HG03457 (cell line): ENCODE results near the gene GLA.

ENCODE experiments used
- ATAC-seq: cut with Tn5 transposase; IDR thresholded peaks from one replicate; pipeline ENCODE4 v1.9.1; 2021; ENCODE audit warnings: moderate number of reproducible peaks; ENCODE audit not compliant: unreplicated experiment

The GLA gene

DNA sequence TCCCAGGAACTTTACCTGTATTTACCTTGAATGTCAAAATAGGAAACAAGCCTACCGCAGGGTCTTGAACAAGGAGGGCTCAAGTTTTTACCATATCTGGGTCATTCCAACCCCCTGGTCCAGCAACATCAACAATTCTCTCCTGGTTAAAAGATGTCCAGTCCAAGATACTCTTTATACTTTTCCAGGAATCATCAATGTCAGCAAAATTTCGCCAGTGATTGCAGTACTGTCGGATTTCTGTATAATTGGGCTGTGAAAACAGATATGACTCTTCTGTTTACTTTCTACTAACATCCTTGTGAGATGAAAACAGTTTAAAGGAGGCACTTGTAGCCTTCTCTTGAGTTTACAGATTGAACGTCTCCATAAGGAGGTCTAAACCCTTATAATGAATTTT is 9.0 kb downstream of the GLA start:
- no peak for ATAC-seq

DNA sequence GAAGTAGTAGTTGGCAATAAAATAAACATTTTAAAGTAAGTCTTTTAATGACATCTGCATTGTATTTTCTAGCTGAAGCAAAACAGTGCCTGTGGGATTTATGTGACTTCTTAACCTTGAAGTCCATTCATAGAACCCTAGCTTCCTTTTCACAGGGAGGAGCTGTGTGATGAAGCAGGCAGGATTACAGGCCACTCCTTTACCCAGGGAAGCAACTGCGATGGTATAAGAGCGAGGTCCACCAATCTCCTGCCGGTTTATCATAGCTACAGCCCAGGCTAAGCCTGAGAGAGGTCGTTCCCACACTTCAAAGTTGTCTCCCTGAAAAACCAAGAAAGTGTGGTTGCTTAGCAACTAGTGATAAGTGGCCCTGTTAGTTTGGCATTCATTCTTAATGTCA is 9.9 kb downstream of the GLA start:
- ATAC-seq, result no peak

DNA sequence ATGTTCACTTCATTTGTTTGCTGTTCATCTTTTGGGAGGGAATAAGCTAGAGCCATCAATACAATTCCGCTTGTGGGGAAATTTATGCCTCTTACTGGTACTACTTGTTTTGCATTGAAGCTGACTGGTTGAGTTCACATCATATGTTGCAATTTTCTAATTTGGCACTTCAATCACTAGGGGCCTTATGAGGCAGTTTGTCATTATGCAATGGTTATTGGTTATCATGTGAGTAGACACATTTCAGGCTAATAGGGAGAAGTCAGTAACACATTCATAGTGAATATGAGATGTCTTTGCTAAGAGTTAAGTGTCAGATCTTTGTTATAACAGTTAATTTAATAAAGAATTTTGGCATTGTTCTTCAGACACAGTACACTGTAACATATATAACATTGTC is 11.9 kb downstream of the GLA start:
- ATAC-seq, result no peak

DNA sequence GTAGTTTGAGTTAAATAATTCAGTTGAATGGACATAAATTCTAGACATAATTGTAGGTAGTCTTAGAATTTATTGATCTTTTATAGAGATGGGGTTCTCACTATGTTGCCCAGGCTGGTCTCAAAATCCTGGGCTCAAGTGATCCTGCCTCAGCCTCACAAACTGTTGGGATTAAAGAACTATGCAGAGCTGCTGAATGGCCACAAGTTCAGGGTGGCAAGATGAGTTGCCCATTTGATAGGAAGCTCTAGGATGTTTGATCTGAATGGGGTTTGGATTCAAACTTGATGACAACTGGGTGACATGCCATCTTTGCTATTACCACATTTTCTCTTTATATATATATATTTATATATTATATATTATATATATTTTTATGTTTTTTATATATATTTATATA is 13.4 kb downstream of the GLA start:
- ATAC-seq, result no peak

DNA sequence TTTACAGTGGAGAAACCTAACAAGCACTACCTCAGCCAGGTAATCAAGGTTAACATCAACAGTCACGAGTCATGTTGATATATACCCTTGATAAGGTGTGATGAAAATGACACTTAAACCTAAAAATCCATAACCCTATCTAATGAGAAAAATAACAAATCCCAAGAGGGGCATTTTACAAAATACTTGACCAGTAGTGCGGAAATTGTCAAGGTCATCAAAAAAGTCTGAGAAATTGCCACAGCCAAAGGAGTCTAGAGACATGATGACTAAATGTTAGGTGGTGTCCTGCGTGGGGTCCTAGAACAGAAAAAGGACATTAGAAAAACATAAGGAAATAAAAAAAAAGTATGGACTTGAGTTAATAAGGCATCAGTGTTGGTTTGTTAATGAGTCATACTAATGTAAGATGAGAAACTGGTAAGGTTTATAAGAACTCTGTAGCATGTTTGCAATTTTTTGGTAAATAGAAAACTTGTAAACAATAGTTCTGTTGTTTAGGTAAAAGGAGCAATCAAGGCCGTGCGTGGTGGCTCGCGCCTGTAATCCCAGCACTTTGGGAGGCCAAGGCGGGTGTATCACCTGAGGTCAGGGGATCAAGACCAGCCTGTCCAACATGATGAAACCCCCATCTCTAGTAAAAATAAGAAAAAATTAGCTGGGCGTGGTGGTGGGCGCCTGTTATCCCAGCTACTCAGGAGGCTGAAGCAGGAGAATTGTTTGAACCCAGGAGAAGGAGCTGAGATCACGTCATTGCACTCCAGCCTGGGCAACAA is 14.0 kb downstream of the GLA start:
- no peak for ATAC-seq

DNA sequence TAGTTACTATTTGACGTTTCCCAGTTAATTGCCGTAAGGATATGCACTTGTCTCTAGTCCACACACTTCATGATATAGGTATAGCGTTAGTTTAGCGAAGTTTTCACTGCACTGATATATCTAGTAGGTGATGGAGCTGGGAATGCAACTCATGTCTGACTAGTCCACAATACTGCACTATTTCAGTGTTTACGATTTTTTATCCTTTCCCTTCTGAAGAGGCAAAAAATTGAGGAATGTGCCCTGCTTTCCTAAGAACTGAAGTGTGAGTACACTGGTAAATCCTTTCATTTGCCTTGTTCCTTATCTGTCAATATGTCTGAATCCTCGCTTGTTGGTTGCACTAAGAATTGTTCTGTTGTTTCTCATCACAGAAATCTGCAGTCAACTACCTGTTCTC is 15.9 kb downstream of the GLA start:
- ATAC-seq, result no peak

DNA sequence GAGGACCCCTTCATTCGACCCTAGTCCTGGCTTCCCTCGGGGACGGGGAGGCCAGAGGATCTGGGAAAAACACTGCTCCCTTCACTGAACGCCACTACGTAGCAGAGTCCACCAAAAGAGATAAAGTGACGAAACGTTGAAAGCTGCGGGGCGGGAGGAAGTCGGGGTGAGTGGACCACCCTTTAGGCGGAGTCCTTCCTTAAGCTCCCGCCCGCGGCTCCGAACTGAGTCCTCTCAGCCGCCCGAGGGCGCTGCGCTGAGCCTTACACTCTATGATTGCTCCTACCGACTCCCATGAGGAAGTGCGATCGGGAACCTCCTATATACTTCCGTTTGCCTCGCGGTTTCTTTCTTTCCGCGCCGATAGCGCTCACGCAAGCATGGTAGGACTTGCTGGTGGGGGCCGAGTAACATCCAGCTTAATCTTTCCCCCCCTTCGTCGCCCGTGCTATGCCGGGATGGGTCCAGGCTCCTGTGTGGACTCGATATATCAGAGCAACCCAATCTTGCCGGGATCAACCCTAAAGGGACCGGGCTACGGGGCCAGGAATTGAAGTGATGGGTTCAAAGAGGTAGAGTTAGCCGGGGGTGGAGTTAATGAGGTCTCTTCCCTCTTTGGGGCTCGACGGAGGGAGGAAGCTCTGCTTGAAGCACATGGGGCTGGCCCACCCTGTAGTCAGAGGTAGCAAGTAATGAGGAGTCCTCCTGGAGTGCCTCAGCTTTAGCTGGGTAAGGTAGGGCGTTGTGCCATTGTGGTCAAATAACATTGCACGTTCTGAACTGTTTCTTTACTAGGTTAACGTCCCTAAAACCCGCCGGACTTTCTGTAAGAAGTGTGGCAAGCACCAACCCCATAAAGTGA is 16.8 kb downstream of the GLA start, which contains the start of gene RPL36A:
Gene RPL36A, plus strand, starts transcription at position 348 of the 862 bp plus-strand sequence. Its CDS starts 33 bp downstream, at position 381.
- peak; percentile 81 for ATAC-seq

DNA sequence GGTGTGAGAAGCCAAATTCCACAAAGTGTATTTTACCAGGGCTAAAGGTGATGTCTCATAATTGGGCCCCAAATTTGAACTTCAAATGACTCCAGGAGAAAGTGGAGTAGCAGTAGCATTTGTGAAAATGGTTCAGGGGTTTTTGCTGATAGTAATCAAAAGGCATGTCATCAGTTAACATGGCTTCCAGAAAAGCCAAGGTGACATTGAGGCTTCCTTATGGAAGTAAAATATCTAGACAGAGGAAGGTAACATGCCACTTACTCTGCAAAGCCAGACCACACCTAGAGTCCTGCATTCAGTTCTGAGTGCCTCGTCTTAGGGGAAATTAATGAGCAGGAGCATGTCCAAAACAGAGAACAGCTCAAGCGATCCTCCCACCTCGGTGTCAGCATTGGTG is 19.1 kb downstream of the GLA start:
- no peak for ATAC-seq

DNA sequence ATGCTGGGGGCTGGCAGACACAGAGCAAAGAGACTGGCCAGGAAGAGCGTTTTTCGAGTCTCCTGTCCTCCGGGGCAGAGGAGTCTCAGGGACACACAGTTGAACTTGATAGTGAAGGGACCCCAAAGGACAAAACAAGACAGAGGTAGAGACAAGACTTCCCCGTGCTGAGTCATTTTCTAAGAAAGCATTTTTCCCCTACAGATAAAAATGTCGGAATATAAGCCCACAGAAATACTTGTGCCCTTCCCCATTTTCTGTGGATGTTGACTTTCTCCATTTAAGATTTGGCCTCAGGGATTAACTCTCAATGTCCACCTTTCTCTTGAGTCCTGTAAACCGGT is 21.2 kb downstream of the GLA start:
- no peak for ATAC-seq

DNA sequence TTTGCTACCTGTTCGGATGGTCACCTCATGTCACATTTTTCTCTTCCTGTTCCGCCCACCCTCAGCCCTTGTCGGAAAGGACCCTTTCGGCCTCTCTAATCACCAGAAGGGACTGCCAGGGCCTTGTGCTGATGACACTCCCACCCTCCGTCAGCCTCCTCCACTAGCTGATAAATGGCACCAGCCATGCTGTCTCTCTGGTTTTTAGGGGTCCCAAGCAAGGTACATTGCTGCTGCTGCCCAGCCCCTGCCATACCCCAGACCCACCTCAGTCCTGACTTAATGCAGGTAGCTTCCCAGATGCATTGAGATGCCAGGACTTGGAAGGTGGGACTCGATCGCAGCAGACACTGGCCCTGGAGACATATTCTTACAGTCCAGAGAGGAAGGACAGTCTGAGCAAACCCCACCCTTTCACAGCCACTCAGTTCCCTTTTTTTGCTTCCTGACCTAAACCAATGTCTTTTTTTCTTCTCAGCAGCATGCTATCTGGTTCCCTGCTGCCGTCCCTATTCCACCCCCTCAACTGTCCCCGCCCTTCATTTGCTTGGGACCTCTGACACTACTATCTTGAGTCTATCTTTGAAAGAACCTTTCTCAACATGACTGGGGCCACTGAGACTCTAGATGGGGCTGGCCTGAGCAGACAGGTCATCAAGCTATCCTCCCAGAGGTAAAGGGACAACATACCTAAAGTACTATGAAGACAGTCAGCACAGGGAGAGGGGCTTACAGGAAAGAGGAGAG is 21.8 kb downstream of the GLA start, which contains the start of gene BTK:
Gene BTK, minus strand, starts transcription at position 397 of the 747 bp plus-strand sequence. CDS start 10,907 bp downstream, outside the sequence.
- ATAC-seq, result peak; percentile 61

DNA sequence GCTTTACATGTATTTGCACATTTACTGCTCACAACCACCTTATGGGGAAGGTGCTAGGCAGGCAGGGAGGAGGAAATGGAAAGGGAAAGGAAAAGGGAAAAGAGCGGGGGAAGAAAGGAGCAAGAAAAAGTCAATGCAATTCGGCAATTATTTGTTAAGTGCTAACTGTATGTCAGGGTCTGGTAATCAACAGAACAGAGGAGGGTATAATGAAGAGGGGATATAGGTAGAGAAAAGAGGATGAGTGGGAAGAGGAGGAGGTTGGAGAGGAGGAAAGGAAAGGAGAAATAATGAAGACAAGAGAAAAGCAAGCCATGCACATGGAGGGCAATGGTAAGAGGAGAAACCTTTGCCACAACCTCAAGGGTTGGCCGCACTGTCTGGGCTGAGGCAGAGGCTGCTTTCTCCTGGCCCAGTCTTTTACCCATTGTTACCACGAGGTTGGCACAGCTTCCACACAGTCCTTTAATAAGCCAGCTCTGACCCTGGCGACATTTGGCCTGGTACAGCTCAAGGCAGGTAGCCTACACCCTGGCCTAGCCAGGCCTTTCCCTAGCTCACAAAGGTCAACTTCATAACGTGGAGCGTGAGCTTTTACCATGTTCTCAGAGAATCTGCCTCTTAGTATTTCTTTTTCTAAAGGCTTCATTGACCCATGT is 22.6 kb downstream of the GLA start:
- no peak for ATAC-seq

DNA sequence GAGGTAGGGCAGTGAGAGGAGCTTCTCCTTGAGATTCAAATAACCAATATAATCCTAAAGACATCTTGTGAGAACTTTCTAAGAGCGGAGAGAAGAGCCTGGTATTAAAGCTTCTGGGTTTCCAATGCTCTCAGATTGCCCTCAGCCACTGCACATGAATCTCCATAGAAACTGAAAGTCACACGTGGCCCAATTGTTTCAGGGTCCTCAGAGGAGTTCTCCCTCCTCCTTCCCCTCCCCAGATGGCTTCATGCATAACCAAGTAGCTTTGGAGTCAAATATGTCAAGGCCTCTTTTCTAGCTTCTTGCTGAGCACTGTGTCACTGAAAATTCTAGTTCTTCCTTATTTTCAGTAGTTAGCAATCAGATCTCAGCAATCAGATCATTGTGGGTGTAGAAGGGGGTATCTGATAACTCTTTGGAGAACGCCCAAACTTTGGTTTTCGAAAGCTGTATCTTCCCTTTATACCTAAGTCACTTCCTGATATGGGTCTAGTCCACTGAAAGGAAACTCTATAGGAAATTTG is 24.0 kb downstream of the GLA start:
- peak; percentile 87 for ATAC-seq

DNA sequence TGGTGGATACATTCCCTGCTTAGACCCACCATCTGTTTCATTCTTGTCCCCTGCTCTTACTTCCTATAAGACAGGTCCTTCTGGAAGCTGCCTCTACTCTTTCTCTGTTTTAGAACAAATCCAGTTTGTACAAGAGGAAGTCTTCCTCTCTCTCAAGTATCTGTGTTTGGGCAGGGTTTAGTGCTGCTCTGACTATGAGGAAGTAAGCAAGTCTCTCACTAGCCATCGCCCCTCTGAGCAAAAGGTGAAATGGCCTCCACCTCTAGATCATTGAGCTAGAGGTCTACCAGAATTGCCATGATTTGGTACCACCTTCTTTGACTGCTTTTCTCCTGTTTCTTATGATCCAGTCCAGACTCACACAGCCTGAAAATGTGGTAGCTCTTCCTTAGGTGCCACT is 30.2 kb downstream of the GLA start:
- no peak for ATAC-seq

DNA sequence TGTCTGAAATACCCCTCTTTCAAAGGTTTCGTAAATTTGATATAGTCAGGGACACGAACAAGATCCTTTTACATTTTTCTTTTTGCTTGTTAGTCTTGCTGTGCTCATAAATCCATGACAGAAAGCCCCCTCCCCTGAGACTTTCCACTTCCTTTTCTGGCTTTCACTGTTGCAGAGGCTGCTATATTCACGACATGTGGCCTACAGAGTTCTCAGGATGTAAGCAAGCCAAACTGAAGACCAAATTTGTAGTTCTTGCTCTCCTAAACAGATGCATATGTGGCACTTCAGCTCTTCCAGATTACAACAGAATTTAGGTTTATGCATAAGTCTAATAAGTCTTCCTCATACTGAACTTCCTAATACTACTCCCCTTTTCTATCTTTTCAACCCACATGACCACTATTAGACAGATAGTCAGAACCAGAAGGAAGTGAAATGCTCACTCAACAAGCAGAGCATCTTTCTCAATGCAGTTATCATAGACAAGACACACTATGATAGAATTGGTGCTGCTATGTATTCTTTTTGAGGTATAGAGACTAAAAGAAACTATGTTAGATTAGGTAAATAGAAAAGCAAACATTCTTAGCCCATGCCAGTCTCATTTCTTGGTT is 36.7 kb downstream of the GLA start:
- ATAC-seq, result no peak

DNA sequence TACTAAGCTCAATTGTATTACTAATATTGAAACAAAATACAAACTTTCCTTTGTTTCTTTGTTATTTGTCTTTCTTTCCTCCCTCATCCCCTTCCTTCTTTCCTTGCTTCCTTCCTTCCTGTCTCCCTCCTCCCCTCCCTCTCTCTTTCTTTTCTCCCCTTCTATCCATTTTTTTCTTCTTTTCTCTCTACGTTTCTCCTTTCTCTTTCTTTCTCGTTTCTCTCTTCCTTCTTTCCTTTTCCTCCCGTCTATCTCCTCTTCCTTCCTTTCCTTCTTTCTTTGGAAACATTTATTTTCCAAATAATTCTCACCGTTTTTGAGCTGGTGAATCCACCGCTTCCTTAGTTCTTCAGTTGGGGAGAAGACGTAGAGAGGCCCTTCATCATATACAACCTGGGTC is 38.0 kb downstream of the GLA start:
- ATAC-seq, result no peak

DNA sequence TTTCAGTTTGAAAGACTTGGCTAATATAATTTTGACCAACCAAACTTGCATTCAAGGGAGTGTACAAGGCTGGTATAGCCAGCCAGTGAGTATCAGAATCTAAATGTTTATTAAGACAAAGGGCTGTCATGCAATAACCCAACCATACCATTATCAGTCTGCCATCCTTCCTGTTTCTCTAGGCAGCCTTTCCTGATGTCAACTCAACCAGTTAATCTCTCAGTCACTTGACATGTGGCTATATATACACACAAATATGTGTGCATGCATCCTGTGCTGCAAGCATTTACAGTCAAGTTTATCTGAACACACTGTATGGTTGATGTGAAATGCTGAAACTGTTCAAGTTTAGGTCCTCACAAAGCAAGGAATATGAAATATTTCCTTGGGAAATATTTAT is 38.9 kb downstream of the GLA start:
- ATAC-seq, result no peak

DNA sequence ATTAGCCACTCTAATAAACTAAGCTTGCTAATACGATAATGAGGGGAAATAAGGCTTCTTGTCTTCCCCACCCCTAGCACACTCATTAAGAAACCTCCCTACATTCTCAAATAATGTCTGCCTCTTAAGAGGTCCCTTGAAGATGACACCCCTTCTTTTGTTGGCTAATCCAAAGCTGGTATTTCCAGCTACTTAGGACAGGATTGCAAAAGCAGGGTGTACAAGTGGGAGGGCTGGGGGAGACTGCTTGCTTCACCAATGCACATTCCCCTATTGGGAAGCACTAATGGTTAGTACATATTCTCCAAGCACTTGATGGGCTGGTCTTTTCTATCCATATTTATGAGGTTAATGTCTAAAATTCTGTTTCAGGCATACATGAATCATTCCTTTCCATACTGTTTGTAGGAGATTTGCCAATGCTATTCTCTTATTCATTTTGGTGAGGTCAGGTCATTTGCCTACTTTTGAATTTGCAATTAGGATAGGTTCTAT is 42.4 kb downstream of the GLA start:
- no peak for ATAC-seq

DNA sequence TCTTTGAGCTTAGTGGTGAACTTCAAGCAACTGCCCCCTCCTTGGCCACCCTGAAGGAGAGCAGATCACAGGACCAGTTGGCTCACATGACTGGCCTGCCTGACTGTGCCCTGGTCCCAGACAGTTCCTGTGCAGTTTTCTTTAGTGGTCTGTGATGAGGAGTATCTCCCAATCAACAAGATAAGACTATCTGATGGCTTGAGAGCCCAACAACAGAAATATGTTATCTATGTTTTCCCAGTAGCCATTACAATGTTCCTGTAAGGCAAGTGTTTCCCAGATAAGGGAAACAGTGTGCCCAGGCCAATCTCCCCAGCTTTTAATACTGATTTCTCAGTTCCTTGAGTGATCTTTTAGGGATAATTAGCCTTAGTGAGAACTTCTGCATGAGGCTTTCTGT is 45.0 kb downstream of the GLA start:
- ATAC-seq, result no peak

DNA sequence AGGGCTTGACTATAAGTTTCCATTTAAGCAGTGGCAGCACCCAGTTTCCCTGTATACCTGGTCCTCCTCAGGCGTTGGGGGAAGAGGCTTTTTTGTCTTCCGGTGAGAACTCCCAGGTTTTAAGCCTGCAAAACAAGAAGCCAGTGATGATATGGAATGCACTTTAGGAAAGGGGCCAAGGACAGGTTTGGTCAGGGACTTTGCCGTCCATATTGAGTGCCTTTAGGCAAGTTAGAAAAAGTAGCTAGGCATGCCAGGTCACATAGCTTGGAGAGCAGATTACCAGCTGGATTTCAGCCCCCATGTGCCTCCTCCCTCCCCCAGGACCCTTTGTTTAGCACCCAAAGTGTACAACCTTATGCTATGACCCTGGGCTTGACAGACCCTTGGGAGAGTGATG is 45.6 kb downstream of the GLA start:
- no peak for ATAC-seq

DNA sequence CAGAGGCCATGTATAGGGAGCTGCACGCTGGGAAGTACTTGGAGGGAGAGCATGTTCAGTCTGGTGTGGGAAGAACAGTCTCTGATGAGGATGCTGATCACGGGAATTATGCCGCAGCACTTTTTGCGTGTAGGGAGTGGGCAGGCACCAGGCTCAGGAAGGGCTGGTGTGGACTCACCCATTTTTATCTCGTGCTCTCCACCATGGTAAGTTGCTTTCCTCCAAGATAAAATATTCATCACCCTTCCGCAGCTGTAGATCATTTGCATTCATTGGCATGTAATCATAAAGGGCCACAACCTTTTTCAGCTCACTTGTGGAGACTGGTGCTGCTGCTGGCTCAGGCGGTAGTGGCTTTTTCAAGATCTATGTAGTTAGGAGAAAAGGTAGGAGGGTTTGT is 47.3 kb downstream of the GLA start:
- ATAC-seq, result no peak
